ENCODE data around the gene ROR2. TPM values are rescaled to one million over a fixed set of nuclear protein-coding genes. Genes with fewer than 3 reads are reported as not detected.

Gene ROR2
- total and polyA plus RNA-seq, 8 donors = 3.0 to 21.4 (median 9.8) TPM

DNA sequence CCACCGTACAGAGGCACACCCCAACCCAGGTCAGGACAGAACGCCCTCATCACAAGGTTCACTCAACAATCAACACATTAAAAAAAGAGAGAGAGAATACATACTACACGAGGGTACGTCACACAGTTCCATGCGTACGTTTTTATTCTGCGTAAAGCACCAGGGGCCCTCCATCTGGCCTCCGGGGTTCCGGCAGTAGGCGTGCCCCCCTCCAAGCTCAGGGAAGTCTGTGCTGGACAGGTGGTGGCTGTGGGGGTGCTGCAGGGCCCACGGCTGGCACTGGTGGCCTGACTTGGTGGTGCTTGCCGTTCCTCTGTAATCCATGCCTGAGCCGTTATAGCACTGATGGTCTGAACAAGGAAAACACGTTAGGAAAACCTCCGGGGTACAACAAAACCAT, 219.2 kb downstream of the ROR2 start:
- no peak for DNase-seq
- Histone ChIP-seq H3K4me1 (peaks cover 0 to 16% (median 10%) of the 10 kb centered on the region in 4 donors), H3K9me3 (no peaks in the 10 kb centered on the region), H3K36me3 (peaks cover 4 to 55% (median 44%) of the 10 kb centered on the region in 4 donors), H3K4me3 (no peak overlapping the region), H3K27ac (no peak overlapping the region), H3K27me3 (no peaks in the 10 kb centered on the region)
- intact Hi-C loops (cut with DNase I; ENCODE audit: low total_unique reads) = no loop called here
- no peak for TF ChIP-seq POLR2AphosphoS5 (IDR thresholded peaks at IDR 0.05)
- TF ChIP-seq POLR2A (IDR thresholded peaks at IDR 0.05) = no peak
- no peak for TF ChIP-seq EP300 (IDR thresholded peaks at IDR 0.05)
- no peak for TF ChIP-seq CTCF (IDR thresholded peaks at IDR 0.05)
- WGBS, 5 donors = 89 to 95% (median 91%) methylated on average over 15 of the region's 15 CpGs

DNA sequence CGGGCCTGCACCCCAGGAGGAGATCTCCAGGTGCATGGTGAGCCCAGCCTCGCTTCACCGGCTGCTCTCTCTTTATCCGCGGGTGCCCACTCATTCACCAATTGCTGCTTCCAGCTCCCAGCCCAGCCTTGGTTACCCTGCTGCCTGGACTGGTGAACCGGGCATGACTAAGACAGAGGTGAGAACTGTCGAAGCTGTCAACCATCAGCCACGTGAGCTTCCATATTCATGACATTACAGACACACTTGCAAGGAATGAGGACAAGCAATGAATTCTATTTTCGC, 220.5 kb downstream of the ROR2 start:
- Histone ChIP-seq H3K27ac (peak overlapping the region in 1 of 5 donors; percentile 22), H3K27me3 (no peaks in the 10 kb centered on the region), H3K36me3 (peaks cover 12 to 64% (median 56%) of the 10 kb centered on the region in 4 donors), H3K9me3 (no peaks in the 10 kb centered on the region), H3K4me1 (peaks cover 0 to 14% (median 6%) of the 10 kb centered on the region in 4 donors), H3K4me3 (no peak overlapping the region)
- 64 to 87% (median 86%) methylated on average over 9 of the region's 9 CpGs for WGBS, 5 donors
- TF ChIP-seq EP300 (IDR thresholded peaks at IDR 0.05) = no peak
- TF ChIP-seq CTCF (IDR thresholded peaks at IDR 0.05) = no peak
- TF ChIP-seq POLR2AphosphoS5 (IDR thresholded peaks at IDR 0.05) = no peak
- TF ChIP-seq POLR2A (IDR thresholded peaks at IDR 0.05) = no peak
- intact Hi-C loops (cut with DNase I; ENCODE audit: low total_unique reads) = no loop called here
- no peak for DNase-seq

GRCh38 chr9:91727972-91728371, 222.1 kb downstream of the ROR2 start:
- Histone ChIP-seq H3K36me3 (peaks cover 20 to 75% (median 66%) of the 10 kb centered on the region in 4 donors), H3K4me3 (no peak overlapping the region), H3K9me3 (no peaks in the 10 kb centered on the region), H3K27me3 (no peaks in the 10 kb centered on the region), H3K27ac (peak overlapping the region in 2 of 5 donors; percentile 45 to 68), H3K4me1 (peaks cover 0 to 8% (median 3%) of the 10 kb centered on the region in 4 donors)
- intact Hi-C loops (cut with DNase I; ENCODE audit: low total_unique reads) = no loop called here
- TF ChIP-seq POLR2A (IDR thresholded peaks at IDR 0.05) = no peak
- TF ChIP-seq CTCF (IDR thresholded peaks at IDR 0.05) = no peak
- no peak for TF ChIP-seq POLR2AphosphoS5 (IDR thresholded peaks at IDR 0.05)
- TF ChIP-seq EP300 (IDR thresholded peaks at IDR 0.05) = no peak
- DNase-seq = no peak
- WGBS, 5 donors = 78 to 88% (median 84%) methylated on average over 5 of the region's 5 CpGs

DNA sequence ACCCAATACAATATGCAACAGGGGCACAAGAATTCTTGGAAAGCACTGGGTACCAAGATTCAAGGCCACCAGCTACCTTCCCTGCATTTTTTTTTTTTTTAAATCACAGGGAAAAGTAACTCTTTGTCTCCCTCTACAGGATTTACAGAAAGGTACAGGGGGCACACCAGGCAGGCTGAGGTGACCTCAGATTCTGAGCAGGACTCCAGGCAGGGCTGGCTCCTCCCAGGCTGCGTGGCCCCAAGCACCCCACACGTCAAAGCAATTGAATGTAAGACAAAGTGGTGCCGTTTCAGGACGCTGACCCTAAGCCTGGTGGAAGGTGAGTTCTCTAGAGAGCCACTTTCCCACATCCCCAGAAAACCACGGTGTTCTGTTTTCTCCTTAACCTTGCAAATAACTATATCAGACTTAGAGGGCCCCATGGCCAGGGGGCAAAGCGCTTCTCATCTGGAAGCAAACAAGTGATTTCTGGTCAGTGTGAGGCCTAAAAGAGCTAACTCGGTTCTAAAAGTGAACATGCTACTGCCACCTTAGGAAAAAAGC, 222.6 kb downstream of the ROR2 start:
- Histone ChIP-seq H3K27ac (peak overlapping the region in 2 of 5 donors; percentile 45 to 68), H3K36me3 (peaks cover 20 to 75% (median 66%) of the 10 kb centered on the region in 4 donors), H3K4me1 (peaks cover 0 to 8% (median 3%) of the 10 kb centered on the region in 4 donors), H3K4me3 (no peak overlapping the region), H3K9me3 (no peaks in the 10 kb centered on the region), H3K27me3 (no peaks in the 10 kb centered on the region)
- intact Hi-C loops (cut with DNase I; ENCODE audit: low total_unique reads) = no loop called here
- TF ChIP-seq CTCF (IDR thresholded peaks at IDR 0.05) (peak in 5 of 7 experiments; percentile 53 to 72 (median 61)), POLR2AphosphoS5 (IDR thresholded peaks at IDR 0.05) (no peak), EP300 (IDR thresholded peaks at IDR 0.05) (no peak), POLR2A (IDR thresholded peaks at IDR 0.05) (no peak)
- DNase-seq = peak in 1 of 2 donors; percentile 78
- 26 to 39% (median 30%) methylated on average over 7 of the region's 7 CpGs for WGBS, 5 donors
